RPMI8226 (cell line): ENCODE results near the gene DNASE1L3.

Experiments
- DNase-seq: peaks from one replicate; pipeline ENCODE4 v3.0.0-alpha.2; 2015

DNASE1L3 gene

DNA sequence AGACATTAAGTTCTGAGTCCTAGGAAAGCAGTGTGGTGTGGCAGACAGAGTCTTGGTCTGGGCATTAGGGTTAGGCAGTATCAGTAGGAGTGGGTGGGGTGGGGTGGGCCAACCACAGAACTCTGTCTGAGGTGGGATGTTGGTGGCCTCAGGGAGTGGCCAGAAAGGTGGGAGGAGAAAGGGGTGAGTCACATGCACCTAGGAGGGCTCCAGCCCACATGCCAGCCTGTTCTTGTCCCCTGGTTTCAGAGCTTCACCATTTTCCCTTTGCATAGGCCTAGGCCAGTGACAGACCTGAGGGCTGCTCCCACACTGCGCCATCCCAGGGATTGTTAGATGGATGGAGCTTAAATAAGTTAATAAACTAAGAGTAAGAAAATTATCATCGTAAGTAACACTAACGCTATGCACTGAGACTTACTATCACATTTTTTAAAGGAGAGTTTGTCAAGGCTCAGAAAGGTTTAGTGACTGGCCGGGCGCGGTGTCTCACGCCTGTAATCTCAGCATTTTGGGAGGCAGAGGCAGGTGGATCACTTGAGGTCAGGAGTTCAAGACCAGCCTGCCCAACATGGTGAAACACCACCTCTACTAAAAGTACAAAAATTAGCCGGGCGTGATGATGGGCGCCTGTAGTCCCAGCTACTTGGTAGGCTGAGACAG lies 33.8 kb downstream of the DNASE1L3 start:
- no peak for DNase-seq

DNA sequence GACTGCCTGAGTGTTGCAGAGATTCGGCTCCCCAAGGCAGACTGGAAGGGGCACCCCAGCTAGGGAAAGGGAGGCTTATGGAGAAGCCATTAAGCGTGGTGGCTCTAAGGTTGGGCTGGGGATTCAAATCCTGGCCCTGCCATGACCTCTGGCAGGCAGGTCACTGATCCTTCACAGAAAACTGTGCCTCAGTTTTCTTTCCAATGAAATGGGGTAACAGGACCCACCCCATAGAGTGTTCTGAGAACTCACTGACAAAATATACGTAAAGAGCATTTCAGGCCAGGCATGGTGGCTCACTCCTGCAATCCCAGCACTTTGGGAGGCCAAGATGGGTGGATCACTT lies 34.6 kb downstream of the DNASE1L3 start:
- DNase-seq, result no peak

DNA sequence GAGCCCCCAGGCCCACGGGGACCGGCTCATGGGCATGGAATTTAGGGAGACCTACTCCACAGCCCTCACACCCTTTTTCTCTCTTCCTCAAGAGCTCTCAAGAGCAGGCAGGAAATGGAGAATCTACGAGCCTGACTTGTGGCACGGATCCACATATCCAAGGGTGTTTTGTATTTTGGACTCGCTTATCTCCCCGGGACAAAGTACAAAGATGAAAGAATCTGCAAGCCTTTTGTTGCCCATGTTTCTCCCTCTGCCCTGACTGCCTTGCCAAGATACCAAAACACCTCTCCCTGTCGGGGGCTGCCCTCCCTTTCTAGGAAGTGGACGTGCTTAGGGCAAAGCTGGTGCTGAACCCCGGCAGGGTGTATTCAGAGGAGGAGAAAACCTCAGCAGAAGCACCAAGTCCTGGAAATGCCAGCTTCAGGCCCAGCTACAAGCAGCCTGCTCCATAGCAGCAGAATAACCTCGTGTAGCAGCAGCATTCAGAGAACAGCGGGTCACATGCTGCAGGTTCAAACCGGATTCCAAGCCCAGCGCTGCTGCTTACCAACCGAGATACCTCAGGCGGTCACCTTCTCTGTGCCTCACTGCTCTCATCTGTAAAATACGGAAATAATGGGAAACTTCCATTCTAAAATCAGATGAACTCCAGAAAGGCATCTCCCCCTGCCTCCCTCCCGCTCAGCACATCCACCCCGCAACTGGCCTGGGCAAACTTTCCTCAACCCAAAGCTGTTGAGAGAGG lies 35.2 kb downstream of the DNASE1L3 start:
- DNase-seq, result no peak

DNA sequence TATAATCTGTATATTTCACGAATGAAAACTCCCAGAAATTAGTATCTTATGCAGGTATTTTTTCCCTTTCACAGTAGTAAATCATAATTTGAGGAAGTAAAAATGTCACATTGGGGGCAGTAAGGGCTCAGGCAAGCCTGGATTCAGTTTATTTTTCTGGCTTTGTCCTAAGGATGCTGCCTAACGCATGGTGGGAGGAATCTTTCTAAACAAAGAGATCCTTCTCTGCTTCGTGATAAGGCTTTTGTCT lies 35.7 kb downstream of the DNASE1L3 start:
- DNase-seq, result no peak

DNA sequence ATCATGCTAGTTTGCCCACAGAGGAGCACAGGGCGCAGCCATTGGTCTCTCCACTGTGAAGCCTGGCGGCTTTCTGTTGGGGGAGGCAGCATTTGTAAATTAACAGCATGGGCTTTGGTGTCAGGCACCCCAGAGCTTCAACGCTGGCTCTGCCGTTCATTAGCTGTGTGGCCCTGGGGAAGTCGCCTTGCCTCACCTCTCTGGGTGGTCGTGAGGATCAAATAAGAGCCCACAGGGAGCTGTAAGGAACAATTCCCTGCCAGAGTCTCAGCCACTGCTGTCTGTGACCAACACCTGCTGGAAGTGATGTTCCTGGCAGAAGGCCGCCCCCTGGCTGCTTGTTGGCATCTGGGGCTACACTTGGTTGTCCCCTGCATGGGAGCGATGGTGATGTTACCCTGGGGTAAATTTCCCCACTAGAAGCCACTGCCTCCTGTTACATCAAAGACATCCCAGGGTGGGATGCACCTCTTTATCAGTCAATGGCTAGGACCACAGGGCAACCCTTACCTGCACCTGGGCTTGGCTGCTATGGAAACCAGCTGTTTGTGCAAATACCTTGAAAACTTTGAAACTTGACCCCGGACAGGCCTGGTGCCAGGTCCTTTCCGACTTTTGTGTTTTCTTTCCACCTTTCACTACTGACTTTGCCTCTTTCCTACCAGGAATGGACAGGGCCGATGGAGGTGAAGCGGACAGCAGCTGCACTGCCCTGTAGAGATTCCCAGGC lies 36.9 kb downstream of the DNASE1L3 start:
- DNase-seq, result peak; percentile 50

DNA sequence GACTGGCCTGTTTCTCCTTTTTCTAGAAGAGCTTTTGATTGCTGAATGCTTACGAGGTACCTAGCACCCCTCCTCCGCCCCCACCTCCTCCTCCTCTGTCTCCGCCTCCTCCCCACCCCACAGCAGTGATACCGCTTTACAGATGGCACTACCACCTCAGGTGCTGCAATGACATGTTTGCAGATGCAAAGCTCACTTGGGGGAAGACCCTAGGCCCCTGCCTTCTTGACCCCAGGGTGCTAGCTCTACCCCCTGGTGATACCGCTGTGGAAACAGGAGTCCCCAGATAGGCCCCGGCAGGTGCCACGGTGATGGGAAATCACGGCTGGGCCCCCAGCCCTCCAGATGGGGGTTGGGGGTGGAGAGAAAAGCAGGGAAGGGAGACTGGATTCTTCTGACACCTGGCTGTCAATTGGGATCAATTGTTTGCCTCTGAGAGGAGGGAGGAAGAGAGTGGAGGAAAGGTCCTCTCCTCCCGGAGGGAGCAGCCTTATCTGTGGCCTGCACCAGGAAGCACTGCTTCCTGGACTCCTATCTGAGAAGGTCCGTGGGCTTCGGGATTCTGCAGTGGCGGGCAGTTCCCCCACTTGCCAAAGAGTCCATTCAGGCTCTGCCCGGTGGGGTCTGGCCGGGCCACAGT lies 37.6 kb downstream of the DNASE1L3 start:
- no peak for DNase-seq

DNA sequence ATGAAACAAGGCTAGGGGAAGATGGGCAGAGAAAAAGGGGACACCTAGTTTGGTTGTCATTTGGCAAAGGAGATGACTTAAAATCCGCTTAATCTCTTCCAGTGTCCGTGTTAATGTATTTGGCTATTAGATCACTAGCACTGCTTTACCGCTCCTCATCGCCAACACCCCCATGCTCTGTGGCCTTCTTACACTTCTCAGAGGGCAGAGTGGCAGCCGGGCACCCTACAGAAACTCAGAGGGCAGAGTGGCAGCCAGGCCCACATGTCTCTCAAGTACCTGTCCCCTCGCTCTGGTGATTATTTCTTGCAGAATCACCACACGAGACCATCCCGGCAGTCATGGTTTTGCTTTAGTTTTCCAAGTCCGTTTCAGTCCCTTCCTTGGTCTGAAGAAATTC lies 39.6 kb downstream of the DNASE1L3 start:
- DNase-seq, result no peak

DNA sequence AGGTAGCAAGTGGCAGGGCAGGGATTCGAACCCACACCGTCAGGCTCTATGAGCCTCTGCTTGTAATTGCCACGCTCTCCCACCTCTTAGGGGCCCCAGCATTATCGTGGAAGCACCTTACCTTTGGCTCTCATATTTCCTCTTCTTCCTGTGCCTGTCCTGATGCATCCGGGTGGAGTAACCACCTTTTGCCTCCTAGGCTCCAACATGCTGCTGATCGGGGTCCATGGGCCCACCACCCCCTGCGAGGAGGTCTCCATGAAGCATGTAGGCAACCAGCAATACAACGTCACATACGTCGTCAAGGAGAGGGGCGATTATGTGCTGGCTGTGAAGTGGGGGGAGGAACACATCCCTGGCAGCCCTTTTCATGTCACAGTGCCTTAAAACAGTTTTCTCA lies 40.4 kb downstream of the DNASE1L3 start:
- no peak for DNase-seq

DNA sequence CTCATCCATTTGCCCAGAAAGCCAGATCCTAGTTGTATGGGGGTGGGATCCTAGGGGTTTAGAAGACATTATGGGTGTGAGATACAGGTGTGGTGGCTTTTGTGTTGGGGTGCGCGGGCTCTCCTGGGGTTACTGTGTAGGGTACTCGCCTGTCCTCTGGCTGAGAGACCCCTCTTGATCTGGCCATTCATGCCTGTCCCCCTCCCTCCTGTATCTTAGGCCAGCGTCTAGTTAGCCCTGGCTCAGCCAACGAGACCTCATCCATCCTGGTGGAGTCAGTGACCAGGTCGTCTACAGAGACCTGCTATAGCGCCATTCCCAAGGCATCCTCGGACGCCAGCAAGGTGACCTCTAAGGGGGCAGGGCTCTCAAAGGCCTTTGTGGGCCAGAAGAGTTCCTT lies 41.4 kb downstream of the DNASE1L3 start:
- DNase-seq, result no peak

DNA sequence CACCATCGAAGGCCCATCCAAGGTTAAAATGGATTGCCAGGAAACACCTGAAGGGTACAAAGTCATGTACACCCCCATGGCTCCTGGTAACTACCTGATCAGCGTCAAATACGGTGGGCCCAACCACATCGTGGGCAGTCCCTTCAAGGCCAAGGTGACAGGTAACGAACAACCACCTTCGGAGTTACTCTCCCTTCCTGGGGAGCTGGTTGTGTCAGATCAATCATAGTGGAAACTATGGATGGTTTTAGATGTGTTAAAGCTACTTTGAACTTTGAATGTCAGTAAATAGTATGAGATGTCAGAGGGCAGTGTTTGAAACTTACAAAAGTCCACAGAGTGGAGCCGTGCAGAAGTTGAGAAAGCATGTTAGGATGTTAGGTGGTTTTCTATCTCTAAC lies 42.3 kb downstream of the DNASE1L3 start:
- no peak for DNase-seq

DNA sequence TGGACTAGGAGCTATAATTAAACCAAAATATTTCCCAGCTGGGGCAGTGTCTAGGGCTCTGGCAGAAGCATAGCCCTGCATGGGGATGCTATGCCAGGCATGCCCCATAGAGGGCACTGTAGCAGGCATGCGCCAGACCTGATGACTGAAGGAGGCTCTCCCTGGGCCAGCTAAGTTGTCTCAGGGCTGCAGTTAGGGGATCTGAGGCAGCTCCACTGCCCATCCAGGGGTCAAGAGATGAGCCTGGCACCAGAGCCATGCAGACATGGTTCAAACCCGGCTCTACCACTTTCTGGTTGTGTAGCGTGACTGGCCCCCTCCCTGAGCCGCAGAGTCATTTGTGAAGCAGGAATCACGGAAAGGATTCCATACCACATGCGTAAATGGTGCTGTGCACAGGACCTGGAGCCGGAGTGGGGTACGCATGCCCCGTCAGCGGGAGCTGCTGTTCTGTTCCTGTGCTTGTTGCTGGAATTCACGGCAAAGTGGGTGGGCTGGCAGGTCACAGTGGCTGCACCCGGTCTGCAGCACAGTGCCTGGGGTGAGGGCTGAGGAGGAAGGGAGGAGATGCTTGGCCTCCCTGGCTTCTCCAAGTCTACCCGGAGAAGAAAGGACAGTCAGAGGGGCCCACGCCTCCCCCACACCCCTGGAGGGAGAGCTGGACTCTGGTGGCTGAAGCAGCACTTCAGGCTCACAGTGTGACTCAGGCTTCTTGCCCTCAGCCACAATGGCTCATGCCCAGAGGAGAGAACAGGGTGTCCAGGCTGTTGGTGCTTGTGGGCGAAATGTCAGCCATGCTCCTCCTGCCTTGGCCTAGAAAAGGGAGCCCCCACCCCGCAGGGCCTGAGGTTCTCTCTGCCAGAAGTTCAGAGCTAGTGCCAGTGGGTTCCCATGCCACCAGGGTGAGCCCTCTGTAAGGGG lies 43.1 kb downstream of the DNASE1L3 start:
- DNase-seq, result peak; percentile 70

DNA sequence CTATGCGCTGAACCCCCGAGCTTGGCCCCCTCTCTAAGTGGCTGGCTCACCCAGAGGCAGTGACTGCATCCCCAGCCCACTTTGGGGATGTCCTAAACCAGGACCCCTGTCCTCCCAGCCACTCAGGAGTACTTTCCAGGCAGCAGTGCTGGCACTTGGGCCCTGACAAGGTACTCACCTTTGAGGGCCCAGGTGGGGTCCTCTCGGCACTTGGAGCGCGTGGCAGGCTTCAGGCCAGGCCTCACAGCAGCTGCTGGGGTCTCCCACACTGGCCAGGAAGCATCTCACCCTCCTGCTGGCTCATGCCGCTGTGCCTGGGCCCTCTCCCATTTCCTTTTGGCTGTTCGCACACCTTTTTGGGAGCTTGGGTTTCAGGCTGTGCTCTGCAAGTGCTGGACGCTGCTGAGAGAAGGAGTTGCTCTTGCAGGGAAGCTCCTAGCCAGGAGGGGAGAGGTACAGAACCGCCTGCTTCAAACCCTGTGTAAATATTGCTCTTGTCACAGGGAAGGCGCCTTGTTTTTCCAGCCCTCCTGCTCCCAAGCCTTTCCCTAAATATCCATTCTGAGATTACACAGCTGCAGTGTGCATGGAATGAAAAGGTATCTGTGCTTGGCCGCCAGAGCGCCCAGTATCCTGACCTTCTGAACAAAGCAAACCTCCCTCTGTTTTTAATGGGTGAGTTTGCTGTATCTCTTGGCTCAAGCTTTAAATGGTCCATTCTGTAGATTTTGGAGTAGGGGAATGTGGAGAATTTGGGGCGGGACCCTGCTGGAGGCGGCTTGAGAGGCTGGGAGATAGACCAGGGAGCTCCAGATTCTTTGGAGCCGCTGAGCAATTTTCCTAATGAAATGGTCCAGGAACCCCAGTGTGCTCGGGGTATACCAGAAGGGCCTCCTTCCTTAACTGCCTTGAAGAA lies 45.6 kb downstream of the DNASE1L3 start:
- no peak for DNase-seq

DNA sequence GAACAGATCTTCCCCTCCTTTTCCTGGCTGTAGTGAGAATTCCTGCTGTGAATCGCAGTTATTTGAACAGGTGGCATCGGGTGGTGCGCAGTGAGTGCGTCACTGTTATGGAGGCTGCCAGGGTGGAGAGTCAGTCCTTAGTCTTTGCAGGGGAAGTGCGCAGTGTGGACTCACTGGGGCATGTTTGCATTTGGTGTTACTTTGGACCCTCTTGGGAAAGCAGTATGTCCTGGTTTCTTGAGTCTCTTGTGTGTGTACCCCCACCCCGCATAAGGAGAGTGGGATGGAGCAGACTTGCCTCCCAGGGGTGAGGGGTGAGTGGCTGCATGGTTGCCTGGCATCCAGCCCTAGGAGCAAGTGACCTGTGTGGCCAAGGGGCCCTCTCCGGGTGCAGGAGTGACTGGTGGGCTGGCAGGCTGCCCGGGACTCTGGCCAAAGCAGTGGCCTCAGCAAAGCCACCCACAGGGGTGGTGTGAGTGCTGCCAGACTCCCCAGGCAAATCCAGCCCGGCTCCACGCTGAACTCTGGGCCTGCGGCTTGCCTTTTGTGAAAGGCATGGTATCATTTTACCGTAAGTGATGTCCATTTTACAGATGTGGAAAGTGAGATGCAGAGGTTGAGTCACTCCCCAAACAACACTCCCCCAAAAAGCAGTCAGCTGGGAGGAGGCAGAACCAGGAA lies 46.4 kb downstream of the DNASE1L3 start:
- DNase-seq, result peak; percentile 47

DNA sequence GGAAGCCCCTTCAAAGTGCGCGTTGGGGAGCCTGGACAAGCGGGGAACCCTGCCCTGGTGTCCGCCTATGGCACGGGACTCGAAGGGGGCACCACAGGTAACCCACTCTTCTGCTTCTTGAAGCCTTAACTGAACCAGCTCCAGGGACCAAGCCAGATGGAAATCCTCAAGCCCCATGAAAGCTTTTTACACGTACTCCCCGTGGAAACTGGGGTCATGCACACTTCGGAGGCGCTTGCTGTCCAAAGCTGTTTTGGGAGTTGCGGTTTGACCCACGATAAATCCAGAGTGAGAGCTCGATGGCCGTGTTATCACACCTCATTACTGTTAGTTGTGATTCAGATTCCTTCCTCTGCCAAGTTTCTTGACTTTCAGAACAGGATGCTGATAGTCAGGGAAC lies 47.5 kb downstream of the DNASE1L3 start:
- DNase-seq, result no peak

DNA sequence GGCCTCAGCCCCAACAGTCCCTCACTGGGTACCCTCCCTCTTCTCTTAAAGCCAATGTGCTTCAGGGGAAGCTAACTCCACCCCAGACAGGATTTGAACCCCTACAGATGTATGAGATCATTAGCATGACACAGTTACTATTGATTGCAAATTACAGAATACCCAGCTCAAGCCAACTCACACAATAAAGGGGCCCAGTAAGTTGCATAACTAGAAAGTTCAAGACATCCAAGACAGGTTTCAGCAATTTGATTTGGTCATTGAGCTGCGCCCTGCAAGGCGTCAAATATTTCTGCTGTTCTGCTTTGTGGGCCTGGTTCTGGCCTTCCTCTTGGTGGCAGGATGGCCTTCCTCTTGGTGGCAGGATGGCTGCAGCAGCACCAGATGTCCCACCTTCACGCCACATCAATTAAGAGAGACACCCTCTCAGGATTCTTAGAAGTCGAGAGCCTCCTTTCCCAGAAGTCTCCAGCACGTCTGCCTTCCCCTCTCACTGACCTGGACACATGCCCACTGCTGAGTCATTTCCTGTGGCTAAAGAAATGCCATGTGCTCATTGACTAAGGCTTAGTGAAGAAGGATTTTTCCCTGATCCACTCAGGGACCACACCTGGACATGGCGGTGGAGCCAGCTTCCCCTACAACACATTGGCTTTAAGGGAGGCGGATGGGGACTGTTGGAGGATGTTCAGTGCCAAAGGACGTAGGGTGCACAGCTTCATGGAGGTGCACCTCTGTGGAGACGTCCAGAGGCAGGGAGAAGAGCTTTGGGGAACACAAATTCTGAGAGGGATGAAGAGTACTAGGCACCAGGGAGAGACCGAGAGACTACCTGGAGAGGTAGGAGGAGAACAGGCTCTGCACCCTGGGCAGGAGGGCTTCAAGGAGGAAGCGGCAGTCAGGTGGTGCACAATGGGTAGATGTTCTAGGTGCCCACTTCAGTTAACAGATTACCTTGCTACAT lies 49.1 kb downstream of the DNASE1L3 start:
- DNase-seq, result peak; percentile 41

DNA sequence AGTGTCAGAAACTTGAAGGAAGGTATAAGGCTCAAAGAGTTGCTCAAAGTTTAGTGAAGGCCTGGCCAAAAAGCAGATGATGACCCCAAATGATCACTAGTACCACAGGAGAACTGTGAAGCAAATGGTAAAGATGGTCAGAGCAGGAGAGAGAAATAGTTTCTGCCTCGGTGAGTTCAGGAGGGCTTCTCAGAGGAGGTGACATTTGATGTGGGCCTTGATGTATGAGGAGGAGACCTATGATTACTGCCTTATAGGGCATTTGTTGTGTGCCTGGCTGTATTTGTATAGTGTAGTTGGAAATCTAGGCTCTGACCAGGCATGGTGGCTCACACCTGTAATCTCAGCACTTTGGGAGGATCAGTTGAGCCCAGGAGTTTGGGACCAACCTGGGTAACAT lies 50.4 kb downstream of the DNASE1L3 start:
- DNase-seq, result no peak

DNA sequence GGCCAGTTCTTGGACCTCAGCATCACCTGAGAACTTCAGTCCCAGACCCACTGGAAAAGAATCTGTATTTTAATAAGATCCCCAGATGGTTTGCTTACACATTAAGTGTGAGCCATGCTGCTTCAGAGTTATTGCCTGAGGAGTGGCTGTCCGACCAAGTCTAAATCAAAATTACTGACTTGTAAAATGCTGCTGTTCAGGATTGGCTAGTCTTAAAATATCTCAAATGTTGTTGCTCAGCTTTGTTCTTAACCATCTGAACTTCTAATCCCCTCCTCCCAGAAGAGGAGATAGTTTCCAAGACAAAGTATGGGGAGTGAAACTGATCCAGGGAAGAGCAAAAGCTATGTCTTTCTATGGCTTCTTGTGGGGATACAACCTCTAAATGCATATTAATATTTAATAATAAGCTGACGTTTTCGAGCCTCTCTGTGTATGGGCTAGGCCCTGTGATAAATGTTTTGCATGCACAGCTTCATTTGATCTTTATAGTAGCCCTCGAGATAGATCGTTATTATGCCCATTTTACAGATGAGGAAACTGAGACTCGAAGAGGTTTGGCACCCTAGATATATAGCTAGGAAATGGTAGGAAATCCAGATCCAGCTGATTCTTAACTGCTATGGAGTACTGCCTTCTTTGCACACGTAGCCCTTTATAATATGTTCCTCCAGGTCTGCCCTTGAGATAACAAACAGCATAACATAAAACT lies 52.2 kb downstream of the DNASE1L3 start:
- no peak for DNase-seq

DNA sequence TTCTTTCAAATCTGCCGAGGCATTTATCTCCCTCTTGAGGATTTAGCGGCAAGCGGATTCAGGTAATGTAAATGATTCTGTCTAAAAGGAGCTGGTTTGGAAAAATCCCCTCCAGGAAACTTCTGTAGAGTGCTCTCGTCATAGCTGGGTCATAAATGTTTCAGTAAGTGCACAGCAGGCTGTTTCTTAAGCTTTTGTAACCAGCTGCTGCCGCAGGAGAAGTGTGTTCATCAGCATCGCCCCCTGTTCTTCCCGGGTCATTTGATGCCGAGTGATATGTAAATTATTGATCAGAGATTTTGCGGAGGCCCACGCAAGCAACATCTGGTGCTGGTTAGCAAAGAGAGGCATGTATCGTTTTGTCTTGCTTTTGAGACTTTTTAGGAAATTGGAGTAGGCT lies 53.1 kb downstream of the DNASE1L3 start:
- no peak for DNase-seq

DNA sequence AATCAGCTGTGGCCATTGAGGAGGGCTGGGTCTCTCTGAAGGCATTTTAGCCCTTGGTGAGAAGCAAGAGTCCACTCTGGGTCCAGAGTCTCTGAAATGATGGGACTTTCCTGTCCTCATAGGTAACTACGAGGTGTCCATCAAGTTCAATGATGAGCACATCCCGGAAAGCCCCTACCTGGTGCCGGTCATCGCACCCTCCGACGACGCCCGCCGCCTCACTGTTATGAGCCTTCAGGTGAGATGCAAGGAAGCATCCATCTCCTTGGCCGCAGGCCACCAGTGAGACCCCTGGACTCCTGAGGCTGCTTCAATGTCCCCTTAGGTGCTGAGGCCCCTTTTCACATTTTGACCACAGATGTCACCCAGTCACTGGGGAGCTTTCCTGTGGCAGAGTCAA lies 54.9 kb downstream of the DNASE1L3 start:
- no peak for DNase-seq
